HG03060 (cell line): ENCODE data around the gene COPE.

ENCODE experiments used
- ATAC-seq: cut with Tn5 transposase; IDR thresholded peaks from one replicate; pipeline ENCODE4 v1.9.1; 2021; ENCODE audit warnings: low read depth, moderate number of reproducible peaks; ENCODE audit not compliant: unreplicated experiment

Gene COPE

DNA sequence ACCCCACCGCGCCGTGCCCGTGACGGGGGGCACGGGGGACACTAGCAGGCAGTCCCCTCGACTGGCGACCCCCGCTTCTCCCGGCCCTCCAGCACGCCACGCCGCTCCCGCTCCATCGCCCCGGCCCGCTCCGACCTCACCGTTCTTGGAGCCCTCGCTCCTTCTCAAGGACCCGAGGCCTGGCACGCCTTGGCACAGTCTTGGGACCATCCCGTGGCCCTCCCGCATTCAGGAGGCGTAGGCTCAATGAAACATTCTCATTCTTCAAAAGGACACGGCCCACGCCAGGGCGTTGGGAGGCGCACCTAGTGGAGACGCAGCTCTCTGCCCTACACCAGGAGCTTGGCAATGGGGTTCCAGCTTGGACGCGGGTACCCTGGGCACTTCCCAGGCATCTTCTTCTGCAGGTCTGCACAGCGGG is 22.8 kb downstream of the COPE start:
- ATAC-seq = no peak

DNA sequence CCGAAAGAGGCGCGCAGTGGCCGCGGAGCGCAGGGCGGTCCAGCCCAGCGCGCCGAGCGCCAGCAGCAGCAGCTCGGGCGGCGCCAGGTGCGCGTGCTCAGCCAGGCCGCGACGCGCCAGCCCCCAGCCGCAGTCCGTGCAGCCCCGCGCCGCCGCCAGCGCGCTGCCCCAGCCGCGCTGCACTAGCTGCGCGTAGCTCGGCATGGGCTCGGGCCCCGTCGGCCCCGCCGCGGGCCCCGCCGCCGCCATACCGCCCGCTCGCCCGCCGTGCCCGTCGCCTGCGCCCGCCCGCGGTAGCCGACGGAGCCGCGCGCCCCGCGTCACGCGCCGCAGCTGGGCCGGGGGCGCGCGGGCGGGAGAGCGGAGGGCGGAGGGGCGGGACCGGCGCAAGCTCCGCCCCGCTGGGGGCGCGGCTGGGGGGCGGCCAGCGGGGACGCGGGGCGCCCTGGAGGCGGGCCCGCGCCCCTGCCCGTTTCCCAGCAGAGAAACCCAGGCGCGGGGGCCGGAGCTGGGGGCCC is 23.3 kb downstream of the COPE start, which contains the start of gene CERS1:
Gene CERS1, minus strand, starts transcription at position 335 of the 518 bp plus-strand sequence. Its CDS starts 86 bp downstream, at position 249.
- no peak for ATAC-seq

GRCh38 chr19:18895038-18895823 is 24.0 kb downstream of the COPE start:
- no peak for ATAC-seq

DNA sequence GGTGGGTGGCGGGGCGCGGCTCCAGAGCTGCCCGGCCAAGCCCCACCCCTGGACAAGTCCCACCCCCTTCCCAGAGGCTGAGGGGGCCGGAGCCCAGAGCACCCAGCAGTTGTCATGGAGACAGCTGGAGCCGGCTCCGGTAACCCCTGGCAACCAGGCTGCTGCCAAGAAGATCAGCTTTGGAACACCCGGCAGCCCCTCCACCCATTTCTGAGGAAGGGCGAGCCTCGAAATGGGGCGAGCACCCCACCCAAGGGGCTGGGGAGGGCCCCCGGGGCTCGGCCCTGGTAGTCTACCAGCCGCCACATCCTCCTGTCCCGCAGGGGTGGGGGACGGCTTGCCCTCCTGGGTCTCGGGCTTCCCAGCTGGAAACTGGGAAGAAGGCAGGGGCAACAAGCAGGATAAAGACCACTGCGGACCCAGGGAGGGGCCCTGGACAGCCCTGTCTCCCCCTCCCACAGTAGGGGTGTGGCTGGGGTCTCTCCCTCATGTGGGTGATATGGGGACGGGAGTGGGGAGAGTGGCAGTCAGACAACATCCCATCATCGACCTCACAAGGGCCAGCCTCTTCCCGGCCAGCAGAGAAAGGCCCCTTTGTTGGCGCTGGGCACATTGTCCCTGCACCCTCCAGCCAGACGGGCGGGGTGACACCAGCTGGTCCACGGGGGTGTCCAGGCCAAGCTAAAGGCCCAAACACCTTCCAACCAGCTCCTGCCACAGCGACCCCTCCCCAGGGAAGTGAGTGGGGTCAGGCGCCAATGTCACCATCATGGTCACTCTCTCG is 24.7 kb downstream of the COPE start:
- ATAC-seq = no peak

GRCh38 chr19:18893587-18894253 is 25.5 kb downstream of the COPE start:
- no peak for ATAC-seq

- no peak for ATAC-seq
Observed at GRCh38 chr19:18889949-18890745, 29.0 kb downstream of the COPE start.

DNA sequence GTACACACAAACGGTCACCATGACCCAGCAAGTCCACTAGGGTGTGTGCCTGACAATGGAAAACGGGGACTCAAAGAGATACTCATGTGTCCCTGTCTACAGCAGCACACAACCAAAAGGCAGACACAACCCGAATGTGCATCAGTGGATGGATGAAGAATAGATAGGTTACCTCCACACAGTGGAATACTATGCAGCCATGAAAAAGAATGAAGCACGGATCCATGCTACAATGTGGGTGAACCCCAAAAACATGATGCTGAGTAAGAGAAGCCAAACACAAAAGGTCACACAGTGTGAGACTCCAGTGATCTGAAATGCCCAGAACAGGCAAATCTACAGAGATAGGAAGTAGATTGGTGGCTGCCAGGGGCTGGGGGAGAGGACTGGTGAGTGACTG is 32.2 kb downstream of the COPE start:
- ATAC-seq = no peak

- ATAC-seq = no peak
Observed at GRCh38 chr19:18883526-18884304, 35.5 kb downstream of the COPE start.

GRCh38 chr19:18881491-18881890 is 37.7 kb downstream of the COPE start:
- no peak for ATAC-seq

GRCh38 chr19:18879579-18880373 is 39.4 kb downstream of the COPE start:
- ATAC-seq = no peak

GRCh38 chr19:18878858-18879578 is 40.2 kb downstream of the COPE start:
- no peak for ATAC-seq

DNA sequence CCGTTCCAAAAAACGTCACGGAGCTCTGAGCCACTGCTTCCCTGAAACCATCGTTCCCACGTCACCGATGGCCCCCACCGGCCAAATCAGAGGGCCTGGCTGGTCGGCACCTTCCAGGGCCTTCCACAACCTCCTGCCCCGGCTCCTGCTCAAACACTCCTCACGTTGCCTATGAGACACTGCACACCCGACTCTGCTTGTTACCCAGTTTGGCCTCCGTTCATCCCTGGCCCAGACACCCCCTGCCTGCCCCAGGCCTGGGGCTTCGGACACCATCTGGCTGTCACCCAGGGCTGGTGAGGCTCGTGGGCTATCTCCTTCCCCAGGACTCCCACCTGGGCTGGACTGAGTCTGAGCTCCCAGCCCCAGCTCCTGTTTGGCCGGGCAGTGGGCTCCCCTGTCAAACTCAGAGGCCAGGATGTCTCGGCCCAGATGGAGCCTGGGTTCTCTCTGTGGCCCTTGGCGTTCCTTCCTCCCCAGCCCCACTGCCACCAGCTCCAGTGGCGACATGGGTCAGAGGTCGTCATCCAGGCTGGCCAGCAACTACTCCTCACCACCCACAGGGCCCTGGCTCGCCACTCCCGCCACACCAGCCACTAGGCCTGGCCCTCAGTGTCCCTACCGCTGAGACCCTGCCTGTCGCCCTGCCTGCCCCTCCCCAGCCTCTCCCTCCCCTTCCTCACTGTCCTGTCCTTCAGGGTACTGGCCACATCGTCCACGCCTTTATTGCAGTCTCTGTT is 41.0 kb downstream of the COPE start:
- no peak for ATAC-seq

GRCh38 chr19:18876865-18877264 is 42.3 kb downstream of the COPE start:
- ATAC-seq = no peak

GRCh38 chr19:18875726-18876125 is 43.5 kb downstream of the COPE start:
- ATAC-seq = no peak

- ATAC-seq = no peak
Observed at GRCh38 chr19:18871543-18871942, 47.6 kb downstream of the COPE start.

- ATAC-seq = no peak
Observed at GRCh38 chr19:18870531-18871172, 48.5 kb downstream of the COPE start.
